Nephron progenitor cell (in vitro differentiated cells): Measurements from ENCODE around the gene KCNK13.

Experiments
- DNase-seq: peaks from one replicate; pipeline ENCODE4 v3.0.0; 2021
- H3K27ac Mint-ChIP-seq: 2 replicates; pipeline ENCODE4 v1.8.0; 2021; ENCODE audit warnings: mild to moderate bottlenecking, moderate library complexity, mixed read lengths
- H3K27me3 Mint-ChIP-seq: 2 replicates; pipeline ENCODE4 v1.8.0; 2021; ENCODE audit warnings: mild to moderate bottlenecking, low read depth, mixed read lengths; ENCODE audit not compliant: poor library complexity
- H3K36me3 Mint-ChIP-seq: 2 replicates; pipeline ENCODE4 v1.8.0; 2021; ENCODE audit warnings: low read depth, mixed read lengths
- H3K4me1 Mint-ChIP-seq: 2 replicates; pipeline ENCODE4 v1.8.0; 2021; ENCODE audit warnings: mixed read lengths
- H3K4me3 Mint-ChIP-seq: 2 replicates; pipeline ENCODE4 v1.8.0; 2021; ENCODE audit warnings: mild to moderate bottlenecking, moderate library complexity, mixed read lengths
- H3K9me3 Mint-ChIP-seq: 2 replicates; pipeline ENCODE4 v1.8.0; 2021; ENCODE audit warnings: mild to moderate bottlenecking, moderate library complexity, mixed read lengths
- CTCF ChIP-seq: fragments of 200-600 bp; sonication (generic); IDR thresholded peaks from 2 replicates; pipeline ENCODE4 v1.5.0; 2021; ENCODE audit warnings: antibody characterized with exemption

The KCNK13 gene

GRCh38 chr14:90091393-90091792 lies 29.6 kb downstream of the KCNK13 start:
- Mint-ChIP-seq H3K27ac (no peak overlapping the region), H3K27me3 (peaks cover 26% of the 10 kb centered on the region), H3K9me3 (peaks cover 18% of the 10 kb centered on the region), H3K4me3 (no peak overlapping the region), H3K36me3 (no peaks in the 10 kb centered on the region), H3K4me1 (peaks cover 7% of the 10 kb centered on the region)
- DNase-seq = no peak
- TF ChIP-seq CTCF = no peak

GRCh38 chr14:90093942-90094595 lies 32.3 kb downstream of the KCNK13 start:
- H3K27me3 Mint-ChIP-seq = peaks cover 24% of the 10 kb centered on the region
- peaks cover 17% of the 10 kb centered on the region for H3K9me3 Mint-ChIP-seq
- H3K27ac Mint-ChIP-seq = no peak overlapping the region
- TF ChIP-seq CTCF = no peak
- H3K4me3 Mint-ChIP-seq = no peak overlapping the region
- DNase-seq = no peak
- H3K36me3 Mint-ChIP-seq = no peaks in the 10 kb centered on the region
- H3K4me1 Mint-ChIP-seq = peaks cover 7% of the 10 kb centered on the region

- no peak for TF ChIP-seq CTCF
- H3K27ac Mint-ChIP-seq = no peak overlapping the region
- peaks cover 14% of the 10 kb centered on the region for H3K4me1 Mint-ChIP-seq
- H3K9me3 Mint-ChIP-seq = peaks cover 13% of the 10 kb centered on the region
- no peaks in the 10 kb centered on the region for H3K36me3 Mint-ChIP-seq
- no peak overlapping the region for H3K4me3 Mint-ChIP-seq
- H3K27me3 Mint-ChIP-seq = peaks cover 24% of the 10 kb centered on the region
- DNase-seq = no peak
Observed at GRCh38 chr14:90095096-90095495, 33.3 kb downstream of the KCNK13 start.

GRCh38 chr14:90096566-90096965 lies 34.8 kb downstream of the KCNK13 start:
- Mint-ChIP-seq H3K27me3 (peaks cover 24% of the 10 kb centered on the region), H3K4me1 (peaks cover 14% of the 10 kb centered on the region), H3K9me3 (no peaks in the 10 kb centered on the region), H3K36me3 (no peaks in the 10 kb centered on the region), H3K27ac (no peak overlapping the region), H3K4me3 (no peak overlapping the region)
- no peak for TF ChIP-seq CTCF
- no peak for DNase-seq

GRCh38 chr14:90103808-90104207 lies 42.0 kb downstream of the KCNK13 start:
- Mint-ChIP-seq H3K4me3 (no peak overlapping the region), H3K36me3 (no peaks in the 10 kb centered on the region), H3K9me3 (no peaks in the 10 kb centered on the region), H3K27me3 (peaks cover 21% of the 10 kb centered on the region), H3K27ac (no peak overlapping the region), H3K4me1 (peaks cover 8% of the 10 kb centered on the region)
- no peak for TF ChIP-seq CTCF
- DNase-seq = no peak

- Mint-ChIP-seq H3K4me3 (no peak overlapping the region), H3K4me1 (no peaks in the 10 kb centered on the region), H3K27me3 (peaks cover 17% of the 10 kb centered on the region), H3K36me3 (no peaks in the 10 kb centered on the region), H3K9me3 (peaks cover 4% of the 10 kb centered on the region), H3K27ac (no peak overlapping the region)
- DNase-seq = no peak
- no peak for TF ChIP-seq CTCF
Observed at GRCh38 chr14:90105756-90106155, 44.0 kb downstream of the KCNK13 start.
